GM19238 (cell line): ENCODE measurements around the gene SYT1.
"Not testable (repeated sequence)": the region's sequence is repeated elsewhere in the genome, so short reads cannot be mapped to it uniquely, and the experiment has no call there.

ENCODE experiments used
- DNase-seq: peaks from one replicate; pipeline ENCODE4 v3.0.0; 2011; ENCODE audit warnings: low spot score; ENCODE audit not compliant: insufficient read length

Gene SYT1

GRCh38 chr12:79393842-79394241 is 529.3 kb downstream of the SYT1 start:
- DNase-seq, result no peak

GRCh38 chr12:79397609-79398008 is 533.0 kb downstream of the SYT1 start:
- no peak for DNase-seq

- DNase-seq, result no peak
Measured at GRCh38 chr12:79400481-79400880, 535.9 kb downstream of the SYT1 start.

GRCh38 chr12:79402606-79403005 is 538.0 kb downstream of the SYT1 start:
- no peak for DNase-seq

GRCh38 chr12:79406993-79407392 is 542.4 kb downstream of the SYT1 start:
- DNase-seq, result no peak

- DNase-seq, result no peak
Measured at GRCh38 chr12:79407671-79408622, 543.4 kb downstream of the SYT1 start.

- DNase-seq, result no peak
Measured at GRCh38 chr12:79408689-79409088, 544.1 kb downstream of the SYT1 start.

GRCh38 chr12:79409562-79409961 is 545.0 kb downstream of the SYT1 start:
- DNase-seq, result no peak

GRCh38 chr12:79411791-79412190 is 547.2 kb downstream of the SYT1 start:
- DNase-seq, result no peak

GRCh38 chr12:79413796-79414195 is 549.2 kb downstream of the SYT1 start:
- DNase-seq, result no peak

- no peak for DNase-seq
Measured at GRCh38 chr12:79414252-79414651, 549.7 kb downstream of the SYT1 start.

- no peak for DNase-seq
Measured at GRCh38 chr12:79415321-79415720, 550.7 kb downstream of the SYT1 start.

GRCh38 chr12:79415746-79416435 is 551.3 kb downstream of the SYT1 start:
- no peak for DNase-seq

- DNase-seq, result no peak
Measured at GRCh38 chr12:79420146-79420618, 555.6 kb downstream of the SYT1 start.

- DNase-seq, result no peak
Measured at GRCh38 chr12:79421236-79421740, 556.7 kb downstream of the SYT1 start.

- DNase-seq, result no peak
Measured at GRCh38 chr12:79422060-79422812, 557.7 kb downstream of the SYT1 start.

GRCh38 chr12:79423560-79423959 is 559.0 kb downstream of the SYT1 start:
- no peak for DNase-seq

- DNase-seq, result no peak
Measured at GRCh38 chr12:79424109-79424721, 559.6 kb downstream of the SYT1 start.

- no peak for DNase-seq
Measured at GRCh38 chr12:79426121-79426520, 561.5 kb downstream of the SYT1 start.

- DNase-seq, result not testable (repeated sequence)
Measured at GRCh38 chr12:79426744-79427143, 562.2 kb downstream of the SYT1 start.

GRCh38 chr12:79433465-79434072 is 569.0 kb downstream of the SYT1 start:
- no peak for DNase-seq
